Keratinocyte (primary cell): ENCODE data around the gene TRAPPC2. TPM values are rescaled to one million over a fixed set of nuclear protein-coding genes. Genes with fewer than 3 reads are reported as not detected.

ENCODE experiments used
- DNase-seq: peaks from one replicate; pipeline ENCODE4 v3.0.0-alpha.2; 2011; ENCODE audit warnings: low read depth, missing footprints, low spot score
- FAIRE-seq: peaks from 2 replicates; lab custom pipeline; 2011; peaks lifted over from hg19 to GRCh38; lab: Jason Lieb, UNC
- H2AFZ ChIP-seq: 2 replicates; pipeline ENCODE4 v1.6.0; 2012; ENCODE audit warnings: low read length, control low read depth, inconsistent platforms; ENCODE audit not compliant: control insufficient read depth
- H3K27ac ChIP-seq: 2 replicates; pipeline ENCODE4 v1.5.1; 2011; ENCODE audit warnings: low read length; ENCODE audit not compliant: control insufficient read depth, insufficient read depth
- H3K27me3 ChIP-seq: 3 replicates; pipeline ENCODE4 v1.6.0; 2011; ENCODE audit warnings: low read length; ENCODE audit not compliant: control insufficient read depth, insufficient read depth; ENCODE audit errors: extremely low read depth
- H3K36me3 ChIP-seq, 2 experiments: 2 replicates in 1 of 2; 3 replicates in 1 of 2; pipeline ENCODE4 v1.5.1; 2011; ENCODE audit warnings: low read length in 2 of 2, mild to moderate bottlenecking in 1 of 2; ENCODE audit not compliant: control insufficient read depth in 2 of 2, insufficient read depth in 2 of 2; ENCODE audit errors: extremely low read depth in 1 of 2
- H3K4me1 ChIP-seq: 3 replicates; pipeline ENCODE4 v1.5.1; 2011; ENCODE audit warnings: low read length; ENCODE audit not compliant: control insufficient read depth, insufficient read depth; ENCODE audit errors: extremely low read depth
- H3K4me2 ChIP-seq: 3 replicates; pipeline ENCODE4 v1.6.0; 2011; ENCODE audit warnings: low read depth, low read length; ENCODE audit not compliant: control insufficient read depth, insufficient read depth; ENCODE audit errors: extremely low read depth
- H3K4me3 ChIP-seq, 3 experiments: fragments of 200-600 bp in 1 of 3; sonication (generic) in 1 of 3; 2 replicates in 2 of 3; 3 replicates in 1 of 3; pipeline ENCODE4 v1.5.1; 2011 to 2016; ENCODE audit warnings: low read length in 3 of 3, mild to moderate bottlenecking in 3 of 3, control low read depth in 2 of 3, inconsistent platforms in 1 of 3, low read depth in 1 of 3, mixed read lengths in 1 of 3, mixed run types in 1 of 3, moderate library complexity in 1 of 3; ENCODE audit not compliant: control insufficient read depth in 2 of 3, insufficient read depth in 2 of 3; ENCODE audit errors: extremely low read depth in 1 of 3
- H3K79me2 ChIP-seq: 2 replicates; pipeline ENCODE4 v1.6.0; 2012; ENCODE audit warnings: low read length; ENCODE audit not compliant: control insufficient read depth, insufficient read depth
- H3K9ac ChIP-seq: 3 replicates; pipeline ENCODE4 v1.6.0; 2011; ENCODE audit warnings: low read length; ENCODE audit not compliant: control insufficient read depth, insufficient read depth; ENCODE audit errors: extremely low read depth
- H3K9me1 ChIP-seq: 3 replicates; pipeline ENCODE4 v1.6.0; 2011; ENCODE audit warnings: low read length; ENCODE audit not compliant: control insufficient read depth, insufficient read depth; ENCODE audit errors: extremely low read depth
- H3K9me3 ChIP-seq: 2 replicates; pipeline ENCODE4 v1.5.1; 2012; ENCODE audit warnings: low read depth, low read length; ENCODE audit not compliant: control insufficient read depth
- H4K20me1 ChIP-seq: 3 replicates; pipeline ENCODE4 v1.6.0; 2011; ENCODE audit warnings: low read length; ENCODE audit not compliant: control insufficient read depth, insufficient read depth; ENCODE audit errors: extremely low read depth
- EZH2 ChIP-seq: IDR thresholded peaks from one replicate; pipeline ENCODE4 v1.6.1; 2012; ENCODE audit warnings: inconsistent platforms, mild to moderate bottlenecking, low read length, moderate library complexity
- dilution Hi-C: fragments of 300-500 bp; cut with MboI; formaldehyde crosslinking; loops from one replicate; pipeline ENCODE4 v1.7.0; 2020; ENCODE audit warnings: low sequenced_read_pairs; ENCODE audit not compliant: extremely low pct_ligation_motif_present
- polyA plus RNA-seq, 5 experiments: library from polyadenylated mRNA; depleted of rRNA in 3 of 5; stranded (reverse) in 3 of 5; stranded (forward) in 1 of 5; unstranded in 1 of 5; fragments of >200 nt; gene quantifications; 1 replicate in 1 of 5; 2 replicates in 3 of 5; 3 replicates in 1 of 5; pipeline versions ENCODE4 v1.2.1 to v1.2.3, GENCODE V29; 2011 to 2012; ENCODE audit warnings: missing spikeins in 2 of 5, low read depth in 1 of 5, low replicate concordance in 1 of 5
- TF ChIP-seq, protein P1 (sequence below), 3 experiments: IDR thresholded peaks in 1 of 3; conservative IDR thresholded peaks in 1 of 3; optimal IDR thresholded peaks in 1 of 3; 2 replicates in 2 of 3; 3 replicates in 1 of 3; pipeline versions ENCODE3 to v1.5.1; 2011; ENCODE audit warnings: low read length in 3 of 3, mild to moderate bottlenecking in 3 of 3, moderate library complexity in 2 of 3, control low read depth in 1 of 3, inconsistent platforms in 1 of 3; ENCODE audit not compliant: insufficient read depth in 2 of 3; ENCODE audit errors: extremely low read depth in 1 of 3

The TRAPPC2 gene
- polyA plus RNA-seq, 1 donor (not counting 4 experiments of a cell fraction or from before 2014, with no cell fraction given), result 19.0 TPM

DNA sequence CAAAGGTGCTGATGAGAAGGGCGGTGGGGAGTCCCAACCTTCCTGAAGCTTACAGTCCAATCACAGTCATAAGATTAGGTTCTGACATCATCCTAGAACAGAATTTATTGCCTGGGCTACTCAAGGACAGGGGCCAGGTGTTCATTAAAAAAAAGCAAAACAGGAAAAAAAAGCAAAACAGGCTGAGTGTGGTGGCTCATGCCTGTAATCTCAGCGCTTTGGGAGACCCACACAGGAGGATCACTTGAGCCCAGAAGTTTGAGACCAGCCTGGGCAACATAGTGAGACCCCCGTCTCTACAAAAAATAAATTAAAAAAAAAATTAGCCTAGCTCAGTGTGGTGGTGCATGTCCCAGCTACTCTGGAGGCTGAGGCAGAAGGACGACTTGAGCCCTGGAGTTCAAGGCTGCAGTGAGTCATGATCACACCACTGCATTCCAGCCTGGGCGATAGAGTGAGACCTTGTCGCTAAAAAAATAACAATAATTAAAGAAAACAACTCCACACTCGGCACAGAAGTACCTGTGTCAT lies 42.5 kb downstream of the TRAPPC2 start:
- no peak overlapping the region for H3K9ac ChIP-seq
- no peaks in the 10 kb centered on the region for H3K27me3 ChIP-seq
- TF ChIP-seq, protein P1, sequence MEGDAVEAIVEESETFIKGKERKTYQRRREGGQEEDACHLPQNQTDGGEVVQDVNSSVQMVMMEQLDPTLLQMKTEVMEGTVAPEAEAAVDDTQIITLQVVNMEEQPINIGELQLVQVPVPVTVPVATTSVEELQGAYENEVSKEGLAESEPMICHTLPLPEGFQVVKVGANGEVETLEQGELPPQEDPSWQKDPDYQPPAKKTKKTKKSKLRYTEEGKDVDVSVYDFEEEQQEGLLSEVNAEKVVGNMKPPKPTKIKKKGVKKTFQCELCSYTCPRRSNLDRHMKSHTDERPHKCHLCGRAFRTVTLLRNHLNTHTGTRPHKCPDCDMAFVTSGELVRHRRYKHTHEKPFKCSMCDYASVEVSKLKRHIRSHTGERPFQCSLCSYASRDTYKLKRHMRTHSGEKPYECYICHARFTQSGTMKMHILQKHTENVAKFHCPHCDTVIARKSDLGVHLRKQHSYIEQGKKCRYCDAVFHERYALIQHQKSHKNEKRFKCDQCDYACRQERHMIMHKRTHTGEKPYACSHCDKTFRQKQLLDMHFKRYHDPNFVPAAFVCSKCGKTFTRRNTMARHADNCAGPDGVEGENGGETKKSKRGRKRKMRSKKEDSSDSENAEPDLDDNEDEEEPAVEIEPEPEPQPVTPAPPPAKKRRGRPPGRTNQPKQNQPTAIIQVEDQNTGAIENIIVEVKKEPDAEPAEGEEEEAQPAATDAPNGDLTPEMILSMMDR (optimal IDR thresholded peaks at IDR 0.05 in 1 of 3, IDR thresholded peaks at IDR 0.05 in 1 of 3, conservative IDR thresholded peaks at IDR 0.05 in 1 of 3; ENCODE audit: extremely low read depth in 1 of 3, insufficient read depth in 2 of 3, low read length in 3 of 3), result no peak
- no peak for TF ChIP-seq EZH2
- no peaks in the 10 kb centered on the region for H3K9me3 ChIP-seq
- H2AFZ ChIP-seq, result no peak overlapping the region
- no peak overlapping the region for H3K4me3 ChIP-seq
- dilution Hi-C loops, result no loop called here
- H3K4me2 ChIP-seq, result peak overlapping the region; percentile 15
- H3K79me2 ChIP-seq, result peaks cover 49% of the 10 kb centered on the region
- peaks cover 2 to 3% of the 10 kb centered on the region in 2 experiments for H3K36me3 ChIP-seq
- DNase-seq, result no peak
- no peak for FAIRE-seq
- no peaks in the 10 kb centered on the region for H3K9me1 ChIP-seq
- H4K20me1 ChIP-seq, result no peaks in the 10 kb centered on the region
- peak overlapping the region; percentile 85 for H3K27ac ChIP-seq
- peaks cover 38% of the 10 kb centered on the region for H3K4me1 ChIP-seq

- H3K4me1 ChIP-seq, result peaks cover 38% of the 10 kb centered on the region
- TF ChIP-seq, protein P1 (optimal IDR thresholded peaks at IDR 0.05 in 1 of 3, IDR thresholded peaks at IDR 0.05 in 1 of 3, conservative IDR thresholded peaks at IDR 0.05 in 1 of 3; ENCODE audit: extremely low read depth in 1 of 3, insufficient read depth in 2 of 3, low read length in 3 of 3), result peak; percentile 17 to 34 (median 27)
- no peak for TF ChIP-seq EZH2
- peak overlapping the region in 2 of 3 experiments; percentile 72 to 89 for H3K4me3 ChIP-seq
- peak overlapping the region; percentile 79 for H3K4me2 ChIP-seq
- H2AFZ ChIP-seq, result no peak overlapping the region
- peaks cover 42% of the 10 kb centered on the region for H3K79me2 ChIP-seq
- no peaks in the 10 kb centered on the region for H4K20me1 ChIP-seq
- H3K27ac ChIP-seq, result peak overlapping the region; percentile 97
- dilution Hi-C loops, result no loop called here
- H3K27me3 ChIP-seq, result no peaks in the 10 kb centered on the region
- no peaks in the 10 kb centered on the region for H3K9me3 ChIP-seq
- DNase-seq (no peak), FAIRE-seq (no peak)
- H3K36me3 ChIP-seq, result peaks cover 2 to 3% of the 10 kb centered on the region in 2 experiments
- no peaks in the 10 kb centered on the region for H3K9me1 ChIP-seq
- peak overlapping the region; percentile 98 for H3K9ac ChIP-seq
These were observed 43.6 kb downstream of the TRAPPC2 start for GRCh38 chrX:13690836-13691235.
